Measurements from ENCODE around the gene CSF1. TPM values are rescaled to one million over a fixed set of nuclear protein-coding genes. Genes with fewer than 3 reads are reported as not detected.
"Not testable (repeated sequence)": the region's sequence is repeated elsewhere in the genome, so short reads cannot be mapped to it uniquely, and the experiment has no call there.

CSF1 gene
- 10 to 100 TPM in 3 of 4 donors, 1 to 10 TPM in 1; 8.9 to 49.5 (median 26.6) TPM for total RNA-seq

- no peaks in the 10 kb centered on the region for H3K27me3 ChIP-seq
- peak; percentile 61 to 83 (median 82) for DNase-seq
- no peaks in the 10 kb centered on the region for H3K9me3 ChIP-seq
- no peaks in the 10 kb centered on the region for H3K36me3 ChIP-seq
- peak within 1 kb of the TSS; percentile 64 to 93 (median 82) for H3K4me3 ChIP-seq
- H3K27ac ChIP-seq: peak within 1 kb of the TSS; percentile 75 to 90 (median 83)
- peaks cover 0 to 41% (median 9%) of the 10 kb centered on the region in 4 donors for H3K4me1 ChIP-seq
- TF ChIP-seq CTCF (IDR thresholded peaks at IDR 0.05) (no peak), POLR2A (IDR thresholded peaks at IDR 0.05) (no peak)
Observed at GRCh38 chr1:109910123-109910962, at the start of gene CSF1. CSF1 (plus strand) TSS chr1:109910849; CDS start chr1:109911024, 175 bp downstream.

- H3K9me3 ChIP-seq: not testable (repeated sequence)
- peaks cover 0 to 11% (median 0%) of the 10 kb centered on the region in 4 donors for H3K4me1 ChIP-seq
Observed at GRCh38 chr1:109861616-109862015, 49.0 kb upstream of the CSF1 start.

GRCh38 chr1:109863667-109864046 lies 47.0 kb upstream of the CSF1 start:
- no peaks in the 10 kb centered on the region for H3K9me3 ChIP-seq
- no peaks in the 10 kb centered on the region for H3K27me3 ChIP-seq
- peak overlapping the region in 2 of 4 donors; percentile 35 to 52 for H3K27ac ChIP-seq
- H3K36me3 ChIP-seq: no peaks in the 10 kb centered on the region
- TF ChIP-seq POLR2A (IDR thresholded peaks at IDR 0.05) (no peak), CTCF (IDR thresholded peaks at IDR 0.05) (no peak)
- DNase-seq: no peak
- no peak overlapping the region for H3K4me3 ChIP-seq
- H3K4me1 ChIP-seq: peaks cover 0 to 11% (median 0%) of the 10 kb centered on the region in 4 donors

More at GRCh38 chr1:109861616-109862015, 49.0 kb upstream of the CSF1 start:
- DNase-seq, H3K27me3 ChIP-seq, H3K27ac ChIP-seq, H3K4me3 ChIP-seq, H3K36me3 ChIP-seq: not testable (repeated sequence)

- Histone ChIP-seq H3K27ac (peak overlapping the region in 3 of 4 donors; percentile 35 to 56 (median 52)), H3K9me3 (no peaks in the 10 kb centered on the region), H3K27me3 (no peaks in the 10 kb centered on the region), H3K4me3 (no peak overlapping the region), H3K36me3 (no peaks in the 10 kb centered on the region), H3K4me1 (peaks cover 0 to 11% (median 0%) of the 10 kb centered on the region in 4 donors)
- TF ChIP-seq CTCF (IDR thresholded peaks at IDR 0.05): no peak
- TF ChIP-seq POLR2A (IDR thresholded peaks at IDR 0.05): no peak
- no peak for DNase-seq
Observed at GRCh38 chr1:109864047-109864822, 46.4 kb upstream of the CSF1 start.

- TF ChIP-seq CTCF (IDR thresholded peaks at IDR 0.05): no peak
- no peak for TF ChIP-seq POLR2A (IDR thresholded peaks at IDR 0.05)
- Histone ChIP-seq H3K36me3 (no peaks in the 10 kb centered on the region), H3K27ac (peak overlapping the region in 3 of 4 donors; percentile 32 to 56 (median 52)), H3K27me3 (no peaks in the 10 kb centered on the region), H3K9me3 (no peaks in the 10 kb centered on the region), H3K4me1 (peaks cover 0 to 11% (median 0%) of the 10 kb centered on the region in 4 donors), H3K4me3 (no peak overlapping the region)
- no peak for DNase-seq
Observed at GRCh38 chr1:109864930-109865612, 45.6 kb upstream of the CSF1 start.

All from Peyer's patch (tissue), 4 donors.